ENCODE results near the gene GIMAP7. TPM values are rescaled to one million over a fixed set of nuclear protein-coding genes. Genes with fewer than 3 reads are reported as not detected.
"Not testable (repeated sequence)": the region's sequence is repeated elsewhere in the genome, so short reads cannot be mapped to it uniquely, and the experiment has no call there.

Gene GIMAP7
- total RNA-seq, 1 experiment from 2014 or later: not detected

GRCh38 chr7:150487625-150488024 lies 27.0 kb upstream of the GIMAP7 start:
- H3K27ac ChIP-seq (ENCODE audit: low read depth, low read length, poor library complexity, severe bottlenecking): no peak overlapping the region
- no peak overlapping the region for H3K4me3 ChIP-seq (ENCODE audit: low read depth, low read length, poor library complexity, severe bottlenecking)
- no TSS peak for BruUV-seq (replicated peaks)
- no peaks in the 10 kb centered on the region for H3K4me1 ChIP-seq (ENCODE audit: insufficient read depth, low read length, poor library complexity, severe bottlenecking)
- CTCF ChIA-PET: no interaction called here
- H3K27me3 ChIP-seq (replicated peaks; ENCODE audit: insufficient read depth, low read depth, low read length, poor library complexity): no peaks in the 10 kb centered on the region
- POLR2A ChIA-PET (ENCODE audit: low non-redundant PET): no interaction called here
- H3K36me3 ChIP-seq (ENCODE audit: insufficient read depth, low read length, poor library complexity, severe bottlenecking): no peaks in the 10 kb centered on the region
- intact Hi-C loops (cut with micrococcal nuclease; ENCODE audit: unreplicated experiment): no loop called here
- H3K9me3 ChIP-seq (ENCODE audit: low read depth, low read length, poor library complexity, severe bottlenecking): no peaks in the 10 kb centered on the region
- no peak for DNase-seq (ENCODE audit: low spot score)
- TF ChIP-seq EZH2 (IDR thresholded peaks at IDR 0.05; ENCODE audit: borderline replicate concordance, low read depth, low read length, poor library complexity, severe bottlenecking) (no peak), CTCF (conservative IDR thresholded peaks at IDR 0.05; ENCODE audit: low read depth, low read length) (no peak)

DNA sequence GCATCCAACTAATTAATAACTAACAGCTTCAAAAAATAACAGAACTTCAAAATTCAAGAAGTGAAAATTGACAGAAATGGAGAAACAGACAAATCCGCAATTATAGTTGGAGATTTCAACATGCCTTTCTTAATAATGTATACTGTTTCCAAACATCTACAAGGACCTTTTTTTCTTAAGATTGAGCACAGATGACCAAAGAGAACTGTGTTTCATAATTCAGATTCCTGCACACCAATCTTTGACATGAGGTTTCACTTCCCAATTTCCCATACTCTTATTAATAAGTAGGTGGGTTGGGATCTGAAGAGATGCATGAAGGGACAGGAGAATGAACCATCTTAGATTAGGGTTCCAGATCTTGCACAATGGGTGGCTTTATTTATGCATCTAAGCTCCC lies 24.9 kb upstream of the GIMAP7 start:
- Histone ChIP-seq H3K27ac (ENCODE audit: low read depth, low read length, poor library complexity, severe bottlenecking) (no peak overlapping the region), H3K4me1 (ENCODE audit: insufficient read depth, low read length, poor library complexity, severe bottlenecking) (no peaks in the 10 kb centered on the region), H3K27me3 (replicated peaks; ENCODE audit: insufficient read depth, low read depth, low read length, poor library complexity) (no peaks in the 10 kb centered on the region), H3K36me3 (ENCODE audit: insufficient read depth, low read length, poor library complexity, severe bottlenecking) (no peaks in the 10 kb centered on the region), H3K4me3 (ENCODE audit: low read depth, low read length, poor library complexity, severe bottlenecking) (no peak overlapping the region), H3K9me3 (ENCODE audit: low read depth, low read length, poor library complexity, severe bottlenecking) (no peaks in the 10 kb centered on the region)
- no peak for TF ChIP-seq EZH2 (IDR thresholded peaks at IDR 0.05; ENCODE audit: borderline replicate concordance, low read depth, low read length, poor library complexity, severe bottlenecking)
- no peak for TF ChIP-seq CTCF (conservative IDR thresholded peaks at IDR 0.05; ENCODE audit: low read depth, low read length)
- CTCF ChIA-PET: no interaction called here
- DNase-seq (ENCODE audit: low spot score): no peak
- intact Hi-C loops (cut with micrococcal nuclease; ENCODE audit: unreplicated experiment): no loop called here
- no TSS peak for BruUV-seq (replicated peaks)
- POLR2A ChIA-PET (ENCODE audit: low non-redundant PET): interaction anchor here (0.6 kb wide), 1 partner anchor 79 kb away, joined by 3 read pairs; no protein-coding TSS in a partner anchor

- BruUV-seq (replicated peaks); H3K9me3 ChIP-seq (ENCODE audit: low read depth, low read length, poor library complexity, severe bottlenecking); intact Hi-C loops (cut with micrococcal nuclease; ENCODE audit: unreplicated experiment); POLR2A ChIA-PET (ENCODE audit: low non-redundant PET); H3K36me3 ChIP-seq (ENCODE audit: insufficient read depth, low read length, poor library complexity, severe bottlenecking); H3K27ac ChIP-seq (ENCODE audit: low read depth, low read length, poor library complexity, severe bottlenecking); H3K27me3 ChIP-seq (replicated peaks; ENCODE audit: insufficient read depth, low read depth, low read length, poor library complexity); H3K4me3 ChIP-seq (ENCODE audit: low read depth, low read length, poor library complexity, severe bottlenecking); H3K4me1 ChIP-seq (ENCODE audit: insufficient read depth, low read length, poor library complexity, severe bottlenecking); CTCF ChIA-PET; DNase-seq (ENCODE audit: low spot score): not testable (repeated sequence)
Measured at GRCh38 chr7:150493442-150493841, 21.2 kb upstream of the GIMAP7 start.

GRCh38 chr7:150502519-150502918 lies 12.2 kb upstream of the GIMAP7 start:
- H3K36me3 ChIP-seq (ENCODE audit: insufficient read depth, low read length, poor library complexity, severe bottlenecking): no peaks in the 10 kb centered on the region
- H3K9me3 ChIP-seq (ENCODE audit: low read depth, low read length, poor library complexity, severe bottlenecking): no peaks in the 10 kb centered on the region
- ChIA-PET CTCF (no interaction called here), POLR2A (ENCODE audit: low non-redundant PET) (no interaction called here)
- intact Hi-C loops (cut with micrococcal nuclease; ENCODE audit: unreplicated experiment): no loop called here
- H3K27me3 ChIP-seq (replicated peaks; ENCODE audit: insufficient read depth, low read depth, low read length, poor library complexity): no peaks in the 10 kb centered on the region
- no peak for TF ChIP-seq EZH2 (IDR thresholded peaks at IDR 0.05; ENCODE audit: borderline replicate concordance, low read depth, low read length, poor library complexity, severe bottlenecking)
- TF ChIP-seq CTCF (conservative IDR thresholded peaks at IDR 0.05; ENCODE audit: low read depth, low read length): no peak
- no peaks in the 10 kb centered on the region for H3K4me1 ChIP-seq (ENCODE audit: insufficient read depth, low read length, poor library complexity, severe bottlenecking)
- DNase-seq (ENCODE audit: low spot score): no peak
- BruUV-seq (replicated peaks): no TSS peak
- H3K4me3 ChIP-seq (ENCODE audit: low read depth, low read length, poor library complexity, severe bottlenecking): no peak overlapping the region
- H3K27ac ChIP-seq (ENCODE audit: low read depth, low read length, poor library complexity, severe bottlenecking): no peak overlapping the region
